Aorta (tissue), 5 donors: ENCODE results near the gene DHX57. TPM values are rescaled to one million over a fixed set of nuclear protein-coding genes. Genes with fewer than 3 reads are reported as not detected.
A peak's percentile ranks its signal among the peaks of the same experiment; 100 is the strongest.

Experiments used
- ATAC-seq: fragments of 200-7000 bp; cut with Tn5 transposase; one replicate; pipeline ENCODE4 v1.9.1; 2022; ENCODE audit warnings: moderate library complexity; ENCODE audit not compliant: low FRiP score
- DNase-seq, 2 donors: peaks; one replicate each; pipeline ENCODE4 v3.0.0-alpha.2; 2020
- H3K27ac ChIP-seq, 2 donors: one replicate each; pipeline ENCODE4 v1.5.1; 2013; ENCODE audit warnings: low read length in 2 of 2, mild to moderate bottlenecking in 2 of 2, moderate library complexity in 2 of 2, control low read depth in 1 of 2, inconsistent platforms in 1 of 2, low read depth in 1 of 2
- H3K27me3 ChIP-seq, 2 donors: one replicate each; pipeline ENCODE4 v1.6.1; 2013; ENCODE audit warnings: control low read depth in 1 of 2, low read length in 1 of 2, mild to moderate bottlenecking in 1 of 2, moderate library complexity in 1 of 2; ENCODE audit not compliant: insufficient read depth in 2 of 2, control insufficient read depth in 1 of 2
- H3K36me3 ChIP-seq, 2 donors: one replicate each; pipeline ENCODE4 v1.6.1; 2013; ENCODE audit warnings: control low read depth in 1 of 2, low read length in 1 of 2, mild to moderate bottlenecking in 1 of 2; ENCODE audit not compliant: insufficient read depth in 2 of 2, control insufficient read depth in 1 of 2
- H3K4me1 ChIP-seq, 2 donors: one replicate each; pipeline ENCODE4 v1.6.1; 2013; ENCODE audit warnings: low read length in 2 of 2, control low read depth in 1 of 2, mild to moderate bottlenecking in 1 of 2, moderate library complexity in 1 of 2; ENCODE audit not compliant: insufficient read depth in 2 of 2, control insufficient read depth in 1 of 2
- H3K4me3 ChIP-seq, 2 donors: one replicate each; pipeline ENCODE4 v1.5.1; 2013; ENCODE audit warnings: low read length in 2 of 2, control low read depth in 1 of 2, mild to moderate bottlenecking in 1 of 2
- H3K9me3 ChIP-seq: one replicate; pipeline ENCODE4 v1.6.1; 2013; ENCODE audit warnings: mild to moderate bottlenecking, low read length; ENCODE audit not compliant: control insufficient read depth
- WGBS, 2 donors: extraction: QIAGEN DNeasy Blood & Tissue Kit; methylation state at CpG; one replicate each; pipeline ENCODE4 v1.1.7; 2013; 5-methylcytosine and 5-hydroxymethylcytosine counted together
- intact Hi-C, 2 donors: fragments of 100-400 bp; cut with DNase I; formaldehyde crosslinking; loops; one replicate each; pipeline versions ENCODE4 v1.14.2 to v1.15.0; 2022
- polyA plus RNA-seq, 2 donors: library from polyadenylated mRNA; stranded (reverse); fragments of 200-250 nt; gene quantifications; one replicate each; pipeline ENCODE4 v1.2.3, GENCODE V29; 2013
- total RNA-seq, 2 donors: library from RNA; stranded (reverse); fragmentation: NEBNext Ultra II Directional; extraction: Animal tissue kit (Norgen Biotek cat#: 25700); gene quantifications; one replicate each; pipeline ENCODE4 v1.2.1, GENCODE V29; 2021
- donor health status: healthy with polysubstance abuse.
- donor health status: Bipolar disorder and iron deficiency.
- donor health status: DM: no; HTN: no; CAD: no.
- donor health status: DM: no; HTN: no; CAD: no.
- donor health status: DM: yes; HTN: yes; CAD: no.

DHX57 gene
- total and polyA plus RNA-seq, 4 donors: 2.5 to 19.6 (median 15.6) TPM

- intact Hi-C loops: no loop called here
- peaks cover 0 to 4% of the 10 kb centered on the region in 2 donors for H3K4me1 ChIP-seq
- H3K9me3 ChIP-seq: no peaks in the 10 kb centered on the region
- 64 to 65% methylated on average over 26 of the region's 26 CpGs for WGBS, 2 donors
- ATAC-seq: no peak
- no peak for DNase-seq
- peaks cover 6 to 8% of the 10 kb centered on the region in 2 donors for H3K36me3 ChIP-seq
- peak overlapping the region; percentile 50 to 85 for H3K4me3 ChIP-seq
- H3K27ac ChIP-seq: no peak overlapping the region
- H3K27me3 ChIP-seq: no peaks in the 10 kb centered on the region
Observed at GRCh38 chr2:38748943-38749804, 126.6 kb downstream of the DHX57 start.

GRCh38 chr2:38748391-38748790, 127.3 kb downstream of the DHX57 start:
- Histone ChIP-seq H3K4me1 (peaks cover 0 to 4% of the 10 kb centered on the region in 2 donors), H3K27ac (no peak overlapping the region), H3K27me3 (no peaks in the 10 kb centered on the region), H3K36me3 (peaks cover 6 to 11% of the 10 kb centered on the region in 2 donors), H3K4me3 (no peak overlapping the region), H3K9me3 (no peaks in the 10 kb centered on the region)
- WGBS, 2 donors: 77 to 83% methylated on average over 9 of the region's 9 CpGs
- intact Hi-C loops: no loop called here
- no peak for ATAC-seq
- no peak for DNase-seq

DNA sequence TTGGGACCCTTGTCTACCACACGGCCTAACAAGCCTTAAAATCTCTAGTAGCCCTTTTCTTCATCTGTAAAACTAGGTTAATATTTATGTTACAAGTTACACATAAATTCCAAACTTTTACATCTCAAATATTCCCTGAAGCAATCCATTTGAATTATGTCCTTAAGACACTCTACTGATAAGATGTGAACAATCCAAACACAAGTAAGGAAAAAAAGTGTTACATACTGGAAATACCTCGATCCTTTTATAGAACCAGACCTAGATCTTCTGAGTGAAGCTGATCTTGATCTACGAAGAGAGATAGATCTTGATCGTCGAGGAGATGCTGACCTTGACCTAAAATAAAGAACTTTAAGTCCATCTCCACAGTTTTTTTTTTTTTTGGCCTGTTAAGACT, 127.9 kb downstream of the DHX57 start:
- peaks cover 8 to 11% of the 10 kb centered on the region in 2 donors for H3K36me3 ChIP-seq
- WGBS, 2 donors: 40 to 50% methylated on average over 5 of the region's 5 CpGs
- no peaks in the 10 kb centered on the region for H3K9me3 ChIP-seq
- no peak for ATAC-seq
- no peak overlapping the region for H3K27ac ChIP-seq
- peaks cover 0 to 4% of the 10 kb centered on the region in 2 donors for H3K4me1 ChIP-seq
- no peaks in the 10 kb centered on the region for H3K27me3 ChIP-seq
- no peak overlapping the region for H3K4me3 ChIP-seq
- no peak for DNase-seq
- intact Hi-C loops: no loop called here

Other genes with a start within 250 kb of the DHX57 start
- gene GALM, start 209.8 kb downstream of the DHX57 start, total RNA-seq: 10 to 100 TPM in 1 of 2 donors, 1 to 10 TPM in 1; 8.6 to 16.4 TPM
- gene GALM, start 209.8 kb downstream of the DHX57 start, polyA plus RNA-seq: 10 to 100 TPM; 12.7 to 23.3 TPM
- 100 to 1,000 TPM; 117 to 125 TPM for gene SRSF7, start 124.6 kb downstream of the DHX57 start, total RNA-seq
- gene SRSF7, start 124.6 kb downstream of the DHX57 start, polyA plus RNA-seq: 100 to 1,000 TPM in 1 of 2 donors, 10 to 100 TPM in 1; 69.2 to 101 TPM
- gene GEMIN6, start 97.7 kb downstream of the DHX57 start, total RNA-seq: 1 to 10 TPM; 6.0 to 8.0 TPM
- 1 to 10 TPM; 3.5 to 7.5 TPM for gene GEMIN6, start 97.7 kb downstream of the DHX57 start, polyA plus RNA-seq
- 1 to 10 TPM; 6.7 to 7.9 TPM for gene MORN2, start within 50 bp of the DHX57 start, total RNA-seq
- 10 to 100 TPM; 20.9 to 22.2 TPM for gene MORN2, start within 50 bp of the DHX57 start, polyA plus RNA-seq
- gene ARHGEF33, start 13.9 kb upstream of the DHX57 start, total RNA-seq: 1 to 10 TPM in 1 of 2 donors, under 1 TPM in 1; 0.42 to 3.7 TPM
- gene ARHGEF33, start 13.9 kb upstream of the DHX57 start, polyA plus RNA-seq: 1 to 10 TPM in 1 of 2 donors, not detected in 1; 1.7 TPM
- 10 to 100 TPM; 45.3 to 67.9 TPM for gene SOS1, start 245.1 kb upstream of the DHX57 start, total RNA-seq
- 10 to 100 TPM in 1 of 2 donors, 1 to 10 TPM in 1; 7.6 to 20.6 TPM for gene SOS1, start 245.1 kb upstream of the DHX57 start, polyA plus RNA-seq